GM18502 (cell line): Measurements from ENCODE around the gene CLDN34.

Source experiments
- ATAC-seq: cut with Tn5 transposase; IDR thresholded peaks from one replicate; pipeline ENCODE4 v1.9.1; 2021; ENCODE audit warnings: mild to moderate bottlenecking; ENCODE audit not compliant: unreplicated experiment, poor library complexity

Gene CLDN34

GRCh38 chrX:9966775-9967408 is at the start of gene CLDN34:
Gene CLDN34 (plus strand): TSS chrX:9967358. CDS start chrX:9967358, 0 bp downstream.
- ATAC-seq: no peak

- no peak for ATAC-seq
These were observed 49.3 kb upstream of the CLDN34 start for GRCh38 chrX:9917861-9918260.

GRCh38 chrX:9919632-9920172 is 47.5 kb upstream of the CLDN34 start:
- no peak for ATAC-seq

GRCh38 chrX:9921407-9921806 is 45.8 kb upstream of the CLDN34 start:
- ATAC-seq: no peak

GRCh38 chrX:9923357-9923756 is 43.8 kb upstream of the CLDN34 start:
- no peak for ATAC-seq

- ATAC-seq: no peak
These were observed 41.2 kb upstream of the CLDN34 start for GRCh38 chrX:9926002-9926401.

- ATAC-seq: no peak
These were observed 39.3 kb upstream of the CLDN34 start for GRCh38 chrX:9927698-9928482.

GRCh38 chrX:9935436-9935835 is 31.7 kb upstream of the CLDN34 start:
- ATAC-seq: no peak

- no peak for ATAC-seq
These were observed 29.4 kb upstream of the CLDN34 start for GRCh38 chrX:9937761-9938160.

GRCh38 chrX:9938516-9938915 is 28.6 kb upstream of the CLDN34 start:
- no peak for ATAC-seq

- no peak for ATAC-seq
These were observed 26.7 kb upstream of the CLDN34 start for GRCh38 chrX:9940421-9940820.

GRCh38 chrX:9942086-9942485 is 25.1 kb upstream of the CLDN34 start:
- ATAC-seq: peak; percentile 97

- no peak for ATAC-seq
These were observed 23.7 kb upstream of the CLDN34 start for GRCh38 chrX:9943420-9943819.

- no peak for ATAC-seq
These were observed 19.9 kb upstream of the CLDN34 start for GRCh38 chrX:9947131-9947794.

- no peak for ATAC-seq
These were observed 18.8 kb upstream of the CLDN34 start for GRCh38 chrX:9948406-9948805.

- no peak for ATAC-seq
These were observed 14.9 kb upstream of the CLDN34 start for GRCh38 chrX:9952300-9952699.

- ATAC-seq: no peak
These were observed 13.8 kb upstream of the CLDN34 start for GRCh38 chrX:9953396-9953795.

GRCh38 chrX:9955506-9955905 is 11.7 kb upstream of the CLDN34 start:
- ATAC-seq: no peak

GRCh38 chrX:9957743-9958142 is 9.4 kb upstream of the CLDN34 start:
- no peak for ATAC-seq

- no peak for ATAC-seq
These were observed 9.0 kb upstream of the CLDN34 start for GRCh38 chrX:9958183-9958582.

GRCh38 chrX:9961750-9962149 is 5.4 kb upstream of the CLDN34 start:
- no peak for ATAC-seq
